ENCODE measurements around the gene CTXND2. TPM values are rescaled to one million over a fixed set of nuclear protein-coding genes. Genes with fewer than 3 reads are reported as not detected.
"Not testable (repeated sequence)": the region's sequence is repeated elsewhere in the genome, so short reads cannot be mapped to it uniquely, and the experiment has no call there.

The CTXND2 gene
- not detected for total RNA-seq

GRCh38 chr1:150887018-150887417 lies at the start of gene CTXND2:
Gene CTXND2 (plus strand): TSS chr1:150887136. CDS start chr1:150912315, 25,179 bp downstream.
- no peak within 1 kb of the TSS for H3K27ac ChIP-seq
- no peak within 1 kb of the TSS for H3K4me3 ChIP-seq
- no peaks in the 10 kb centered on the region for H3K36me3 ChIP-seq
- 17 to 25% methylated on average over 3 of the region's 3 CpGs for WGBS, 2 donors
- H3K4me1 ChIP-seq: peaks cover 0 to 7% (median 2%) of the 10 kb centered on the region in 4 donors
- no peaks in the 10 kb centered on the region for H3K27me3 ChIP-seq
- no peak for DNase-seq (ENCODE audit: low spot score in 2 of 2)
- no peak for TF ChIP-seq POLR2A (IDR thresholded peaks at IDR 0.05)
- no peak for TF ChIP-seq EP300 (IDR thresholded peaks at IDR 0.05)
- TF ChIP-seq CTCF (IDR thresholded peaks at IDR 0.05): no peak
- no peaks in the 10 kb centered on the region for H3K9me3 ChIP-seq

GRCh38 chr1:150840850-150841249 lies 46.1 kb upstream of the CTXND2 start:
- H3K27ac ChIP-seq; DNase-seq (ENCODE audit: low spot score in 2 of 2); H3K4me3 ChIP-seq; H3K9me3 ChIP-seq; H3K27me3 ChIP-seq: not testable (repeated sequence)
- H3K36me3 ChIP-seq: peaks cover 0 to 37% (median 4%) of the 10 kb centered on the region in 3 donors
- WGBS, 2 donors: 93 to 94% methylated on average over 11 of the region's 11 CpGs
- peaks cover 0 to 22% (median 0%) of the 10 kb centered on the region in 4 donors for H3K4me1 ChIP-seq

- Histone ChIP-seq H3K4me3 (no peak overlapping the region), H3K4me1 (peaks cover 0 to 15% (median 0%) of the 10 kb centered on the region in 4 donors), H3K36me3 (peaks cover 0 to 30% (median 4%) of the 10 kb centered on the region in 3 donors), H3K27ac (no peak overlapping the region), H3K27me3 (no peaks in the 10 kb centered on the region), H3K9me3 (no peaks in the 10 kb centered on the region)
- TF ChIP-seq CTCF (IDR thresholded peaks at IDR 0.05): no peak
- TF ChIP-seq EP300 (IDR thresholded peaks at IDR 0.05): no peak
- no peak for TF ChIP-seq POLR2A (IDR thresholded peaks at IDR 0.05)
- DNase-seq (ENCODE audit: low spot score in 2 of 2): no peak
- 95 to 98% methylated on average over 3 of the region's 3 CpGs for whole genome bisulfite sequencing, 2 donors
Measured at GRCh38 chr1:150841626-150842025, 45.3 kb upstream of the CTXND2 start.

GRCh38 chr1:150842343-150842742 lies 44.6 kb upstream of the CTXND2 start:
- peaks cover 0 to 13% (median 0%) of the 10 kb centered on the region in 4 donors for H3K4me1 ChIP-seq
- TF ChIP-seq CTCF (IDR thresholded peaks at IDR 0.05): no peak
- no peak for TF ChIP-seq POLR2A (IDR thresholded peaks at IDR 0.05)
- no peak for TF ChIP-seq EP300 (IDR thresholded peaks at IDR 0.05)
- no peak overlapping the region for H3K4me3 ChIP-seq
- peaks cover 0 to 29% (median 4%) of the 10 kb centered on the region in 3 donors for H3K36me3 ChIP-seq
- no peak overlapping the region for H3K27ac ChIP-seq
- WGBS, 2 donors: 53 to 60% methylated on average over 2 of the region's 2 CpGs
- no peak for DNase-seq (ENCODE audit: low spot score in 2 of 2)
- no peaks in the 10 kb centered on the region for H3K9me3 ChIP-seq
- no peaks in the 10 kb centered on the region for H3K27me3 ChIP-seq

- Histone ChIP-seq H3K36me3 (peaks cover 0 to 32% (median 4%) of the 10 kb centered on the region in 3 donors), H3K4me1 (peaks cover 0 to 19% (median 0%) of the 10 kb centered on the region in 4 donors), H3K27ac (no peak overlapping the region), H3K27me3 (no peaks in the 10 kb centered on the region), H3K4me3 (no peak overlapping the region), H3K9me3 (no peaks in the 10 kb centered on the region)
- TF ChIP-seq EP300 (IDR thresholded peaks at IDR 0.05) (no peak), CTCF (IDR thresholded peaks at IDR 0.05) (no peak), POLR2A (IDR thresholded peaks at IDR 0.05) (no peak)
- WGBS, 2 donors: 87 to 95% methylated on average over 2 of the region's 2 CpGs
- no peak for DNase-seq (ENCODE audit: low spot score in 2 of 2)
Measured at GRCh38 chr1:150842964-150843363, 44.0 kb upstream of the CTXND2 start.

GRCh38 chr1:150843474-150843873 lies 43.5 kb upstream of the CTXND2 start:
- 83% methylated on average over 2 of the region's 2 CpGs for WGBS, 2 donors

More at GRCh38 chr1:150843474-150843873, 43.5 kb upstream of the CTXND2 start:
- H3K4me1 ChIP-seq: peaks cover 0 to 20% (median 0%) of the 10 kb centered on the region in 4 donors
- H3K4me3 ChIP-seq: no peak overlapping the region
- no peaks in the 10 kb centered on the region for H3K27me3 ChIP-seq
- H3K36me3 ChIP-seq: peaks cover 0 to 32% (median 3%) of the 10 kb centered on the region in 3 donors
- no peaks in the 10 kb centered on the region for H3K9me3 ChIP-seq
- no peak for TF ChIP-seq CTCF (IDR thresholded peaks at IDR 0.05)
- no peak for TF ChIP-seq EP300 (IDR thresholded peaks at IDR 0.05)
- no peak for TF ChIP-seq POLR2A (IDR thresholded peaks at IDR 0.05)
- DNase-seq (ENCODE audit: low spot score in 2 of 2): no peak
- H3K27ac ChIP-seq: no peak overlapping the region

All from tibial nerve (tissue), 4 donors.